DND-41 (cell line): ENCODE measurements around the gene PLEKHJ1.

Source experiments
- ATAC-seq: fragments of 200-7000 bp; cut with Tn5 transposase; 3 replicates; pipeline ENCODE4 v1.9.1; 2021; ENCODE audit warnings: low read depth; ENCODE audit not compliant: insufficient read depth
- DNase-seq: peaks from one replicate; pipeline ENCODE4 v3.0.0-alpha.2; 2020
- H2AFZ ChIP-seq: 2 replicates; pipeline ENCODE4 v1.6.0; 2012; ENCODE audit warnings: low read depth, low read length
- H3K27ac ChIP-seq: 2 replicates; pipeline ENCODE4 v1.5.1; 2012; ENCODE audit warnings: low read length, inconsistent platforms
- H3K27me3 ChIP-seq: fragments of 200-600 bp; sonication (generic); 2 replicates; pipeline ENCODE4 v1.6.0; 2012; ENCODE audit warnings: low read length, mild to moderate bottlenecking, inconsistent platforms; ENCODE audit not compliant: insufficient read depth, poor library complexity
- H3K36me3 ChIP-seq: 2 replicates; pipeline ENCODE4 v1.5.1; 2012; ENCODE audit warnings: low read length, inconsistent platforms; ENCODE audit not compliant: insufficient read depth
- H3K4me1 ChIP-seq: 2 replicates; pipeline ENCODE4 v1.5.1; 2012; ENCODE audit warnings: mild to moderate bottlenecking, low read length; ENCODE audit not compliant: insufficient read depth
- H3K4me2 ChIP-seq: 2 replicates; pipeline ENCODE4 v1.6.0; 2012; ENCODE audit warnings: mild to moderate bottlenecking, moderate library complexity, low read length, inconsistent platforms; ENCODE audit not compliant: insufficient read depth
- H3K4me3 ChIP-seq, 2 experiments: fragments of 200-600 bp in 1 of 2; shearing (Covaris generic) in 1 of 2; 2 replicates each; pipeline ENCODE4 v1.5.1; 2012 to 2016; ENCODE audit warnings: inconsistent platforms in 2 of 2, low read length in 2 of 2, mild to moderate bottlenecking in 2 of 2, low read depth in 1 of 2, moderate library complexity in 1 of 2
- H3K79me2 ChIP-seq: 2 replicates; pipeline ENCODE4 v1.6.0; 2012; ENCODE audit warnings: low read length, inconsistent platforms; ENCODE audit not compliant: insufficient read depth
- H3K9ac ChIP-seq: 2 replicates; pipeline ENCODE4 v1.6.0; 2012; ENCODE audit warnings: low read depth, mild to moderate bottlenecking, inconsistent platforms, low read length, moderate library complexity
- H3K9me3 ChIP-seq: 2 replicates; pipeline ENCODE4 v1.5.1; 2012; ENCODE audit warnings: low read length, moderate library complexity, mild to moderate bottlenecking, inconsistent platforms; ENCODE audit not compliant: insufficient read depth, severe bottlenecking
- H4K20me1 ChIP-seq: 2 replicates; pipeline ENCODE4 v1.6.0; 2012; ENCODE audit warnings: low read length; ENCODE audit not compliant: insufficient read depth
- EZH2 ChIP-seq: IDR thresholded peaks from 3 replicates; pipeline ENCODE4 v1.6.1; 2012; ENCODE audit warnings: borderline replicate concordance, low read depth, mild to moderate bottlenecking, moderate library complexity, low read length, inconsistent platforms; ENCODE audit not compliant: severe bottlenecking
- TF ChIP-seq, protein P1 (sequence below): IDR thresholded peaks from 2 replicates; pipeline ENCODE4 v1.5.1; 2012; ENCODE audit warnings: borderline replicate concordance, low read length, moderate library complexity, mild to moderate bottlenecking; ENCODE audit not compliant: poor library complexity, severe bottlenecking; ENCODE audit errors: extremely low read depth

Gene PLEKHJ1

DNA sequence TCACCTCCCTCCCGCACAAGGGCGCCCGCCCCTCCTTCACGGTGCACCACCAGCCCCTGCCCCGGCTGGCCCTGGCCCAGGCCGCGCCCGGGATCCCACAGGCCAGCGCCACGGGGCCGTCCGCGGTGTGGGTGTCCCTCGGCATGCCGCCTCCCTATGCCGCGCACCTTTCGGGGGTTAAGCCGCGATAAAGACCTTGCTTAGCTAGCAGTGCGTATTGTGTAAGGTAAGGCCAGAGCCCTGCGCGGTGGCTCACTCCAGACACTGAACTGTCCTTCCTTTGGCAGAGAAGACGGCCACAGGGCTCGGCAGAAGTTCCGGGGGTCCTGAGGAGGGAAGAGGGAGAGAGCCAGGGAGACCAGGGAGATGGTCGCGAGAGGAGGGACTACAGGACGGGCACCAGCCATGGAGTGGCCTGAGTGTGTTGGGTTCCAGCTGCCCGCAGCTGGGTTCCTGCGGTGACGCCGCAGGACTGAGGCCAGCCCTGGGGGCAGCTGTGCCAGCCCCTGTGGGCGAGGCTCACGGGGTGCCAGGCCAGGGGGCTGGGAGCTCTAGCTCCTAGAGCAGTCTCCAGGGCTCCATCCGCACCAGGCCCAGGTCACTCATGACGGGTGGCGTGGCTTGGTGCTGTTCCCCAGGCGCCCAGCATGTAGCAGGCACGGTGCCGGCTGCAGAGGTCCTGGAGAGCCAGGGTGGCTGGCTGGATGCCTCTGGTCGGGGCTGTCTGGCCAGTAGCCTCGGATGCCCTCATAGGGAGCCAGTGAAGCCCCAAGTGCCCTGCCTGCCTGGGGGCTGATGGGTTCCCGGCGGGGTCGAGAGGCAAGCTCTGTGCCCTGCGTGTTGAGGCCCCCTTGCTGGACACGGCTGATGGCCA, 7.7 kb downstream of the PLEKHJ1 start:
- Histone ChIP-seq H2AFZ (no peak overlapping the region), H3K79me2 (peaks cover 36% of the 10 kb centered on the region), H3K4me1 (peaks cover 8% of the 10 kb centered on the region), H4K20me1 (peaks cover 52% of the 10 kb centered on the region), H3K4me3 (no peak overlapping the region), H3K27me3 (no peaks in the 10 kb centered on the region), H3K36me3 (peaks cover 93% of the 10 kb centered on the region), H3K4me2 (no peak overlapping the region), H3K9me3 (no peaks in the 10 kb centered on the region), H3K27ac (no peak overlapping the region), H3K9ac (no peak overlapping the region)
- no peak for ATAC-seq
- no peak for DNase-seq
- TF ChIP-seq, protein P1, sequence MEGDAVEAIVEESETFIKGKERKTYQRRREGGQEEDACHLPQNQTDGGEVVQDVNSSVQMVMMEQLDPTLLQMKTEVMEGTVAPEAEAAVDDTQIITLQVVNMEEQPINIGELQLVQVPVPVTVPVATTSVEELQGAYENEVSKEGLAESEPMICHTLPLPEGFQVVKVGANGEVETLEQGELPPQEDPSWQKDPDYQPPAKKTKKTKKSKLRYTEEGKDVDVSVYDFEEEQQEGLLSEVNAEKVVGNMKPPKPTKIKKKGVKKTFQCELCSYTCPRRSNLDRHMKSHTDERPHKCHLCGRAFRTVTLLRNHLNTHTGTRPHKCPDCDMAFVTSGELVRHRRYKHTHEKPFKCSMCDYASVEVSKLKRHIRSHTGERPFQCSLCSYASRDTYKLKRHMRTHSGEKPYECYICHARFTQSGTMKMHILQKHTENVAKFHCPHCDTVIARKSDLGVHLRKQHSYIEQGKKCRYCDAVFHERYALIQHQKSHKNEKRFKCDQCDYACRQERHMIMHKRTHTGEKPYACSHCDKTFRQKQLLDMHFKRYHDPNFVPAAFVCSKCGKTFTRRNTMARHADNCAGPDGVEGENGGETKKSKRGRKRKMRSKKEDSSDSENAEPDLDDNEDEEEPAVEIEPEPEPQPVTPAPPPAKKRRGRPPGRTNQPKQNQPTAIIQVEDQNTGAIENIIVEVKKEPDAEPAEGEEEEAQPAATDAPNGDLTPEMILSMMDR, result no peak
- no peak for TF ChIP-seq EZH2

DNA sequence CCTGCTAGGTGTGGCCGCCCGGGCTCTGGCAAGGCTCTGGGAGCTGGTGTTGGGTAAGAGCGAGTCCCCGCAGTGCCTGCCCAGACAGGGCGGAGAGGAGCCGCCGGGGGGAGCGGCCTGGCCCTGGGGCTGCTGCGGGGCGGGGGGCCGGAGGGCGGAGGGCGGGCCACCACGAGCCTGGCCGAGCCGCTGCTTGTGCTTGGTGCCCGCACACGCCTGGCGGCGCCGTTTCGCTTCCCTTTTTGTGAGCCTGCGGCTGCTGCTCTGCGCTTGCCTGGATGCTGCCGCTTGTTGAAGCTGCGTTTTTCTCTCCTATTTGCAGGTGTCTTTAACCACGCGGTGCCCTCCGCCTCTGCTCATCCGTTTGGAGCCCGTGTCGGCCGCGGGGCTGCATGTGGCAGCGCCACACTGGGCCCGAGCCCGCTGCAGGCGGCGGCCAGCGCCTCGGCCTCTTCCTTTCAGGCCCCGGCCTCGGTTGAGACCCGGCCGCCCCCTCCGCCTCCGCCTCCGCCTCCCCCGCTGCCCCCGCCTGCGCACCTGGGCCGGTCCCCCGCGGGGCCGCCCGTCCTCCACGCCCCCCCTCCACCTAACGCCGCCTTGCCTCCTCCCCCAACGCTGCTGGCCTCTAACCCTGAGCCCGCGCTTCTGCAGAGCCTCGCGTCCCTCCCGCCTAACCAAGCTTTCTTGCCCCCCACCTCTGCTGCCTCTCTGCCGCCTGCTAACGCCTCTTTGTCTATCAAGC, 8.5 kb downstream of the PLEKHJ1 start:
- Histone ChIP-seq H4K20me1 (peaks cover 44% of the 10 kb centered on the region), H2AFZ (no peak overlapping the region), H3K4me3 (no peak overlapping the region), H3K27me3 (no peaks in the 10 kb centered on the region), H3K36me3 (peaks cover 91% of the 10 kb centered on the region), H3K9me3 (no peaks in the 10 kb centered on the region), H3K9ac (no peak overlapping the region), H3K4me2 (no peak overlapping the region), H3K79me2 (peaks cover 28% of the 10 kb centered on the region), H3K4me1 (no peaks in the 10 kb centered on the region), H3K27ac (no peak overlapping the region)
- no peak for DNase-seq
- ATAC-seq, result no peak
- TF ChIP-seq, protein P1, result no peak
- no peak for TF ChIP-seq EZH2

DNA sequence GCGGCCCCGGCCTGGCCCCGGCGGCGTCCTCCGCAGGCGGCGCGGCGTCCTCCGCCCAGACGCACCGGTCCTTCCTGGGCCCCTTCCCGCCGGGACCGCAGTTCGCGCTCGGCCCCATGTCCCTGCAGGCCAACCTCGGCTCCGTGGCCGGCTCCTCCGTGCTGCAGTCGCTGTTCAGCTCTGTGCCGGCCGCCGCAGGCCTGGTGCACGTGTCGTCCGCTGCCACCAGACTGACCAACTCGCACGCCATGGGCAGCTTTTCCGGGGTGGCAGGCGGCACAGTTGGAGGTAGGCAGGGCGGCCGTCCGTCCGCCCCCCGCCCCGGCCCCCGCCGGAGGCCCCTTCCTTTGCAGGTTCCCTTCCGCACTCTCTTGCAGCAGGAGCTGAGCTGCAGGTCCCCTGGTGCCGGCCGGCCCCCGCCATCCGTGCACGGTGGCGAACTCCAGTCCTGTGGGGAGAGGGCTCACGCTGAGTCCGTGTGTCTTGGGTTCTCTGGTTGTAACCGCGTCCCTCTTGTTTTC, 9.2 kb downstream of the PLEKHJ1 start:
- Histone ChIP-seq H2AFZ (no peak overlapping the region), H3K4me3 (no peak overlapping the region), H3K9me3 (no peaks in the 10 kb centered on the region), H3K27me3 (no peaks in the 10 kb centered on the region), H3K79me2 (peaks cover 22% of the 10 kb centered on the region), H3K4me2 (no peak overlapping the region), H3K4me1 (no peaks in the 10 kb centered on the region), H3K9ac (no peak overlapping the region), H4K20me1 (peaks cover 41% of the 10 kb centered on the region), H3K27ac (no peak overlapping the region), H3K36me3 (peaks cover 93% of the 10 kb centered on the region)
- DNase-seq (no peak), ATAC-seq (no peak)
- no peak for TF ChIP-seq EZH2
- TF ChIP-seq, protein P1, result no peak
